GM23338 (cell line): ENCODE data around the gene CBLN3.

Experiments used
- CTCF ChIP-seq, 2 experiments: fragments of 200-600 bp in 1 of 2; sonication (generic) in 1 of 2; conservative IDR thresholded peaks; 2 replicates each; pipeline versions ENCODE4 v1.5.1 to v1.6.1; 2016 to 2017; ENCODE audit warnings: antibody characterized with exemption in 2 of 2, low read depth in 2 of 2, mild to moderate bottlenecking in 2 of 2, moderate library complexity in 1 of 2
- EZH2 ChIP-seq: fragments of 200-600 bp; sonication (generic); IDR thresholded peaks from one replicate; pipeline ENCODE4 v1.8.0; 2017; ENCODE audit warnings: antibody characterized with exemption, mild to moderate bottlenecking, low read depth; ENCODE audit not compliant: unreplicated experiment
- EZH2phosphoT487 ChIP-seq: fragments of 200-600 bp; sonication (generic); IDR thresholded peaks from one replicate; pipeline ENCODE4 v1.8.1; 2018; ENCODE audit warnings: antibody characterized with exemption; ENCODE audit not compliant: unreplicated experiment
- POLR2AphosphoS5 ChIP-seq: IDR thresholded peaks from 2 replicates; pipeline ENCODE4 v1.6.1; 2016; ENCODE audit warnings: antibody characterized with exemption, low read depth
- REST ChIP-seq: IDR thresholded peaks from one replicate; pipeline ENCODE4 v1.6.1; 2018; ENCODE audit warnings: antibody characterized with exemption; ENCODE audit not compliant: unreplicated experiment

- TF ChIP-seq EZH2phosphoT487 (no peak), CTCF (conservative IDR thresholded peaks at IDR 0.05; ENCODE audit: low read depth in 2 of 2) (no peak), EZH2 (no peak), REST (no peak), POLR2AphosphoS5 (no peak)
These were observed 1.6 kb downstream of the CBLN3 start for GRCh38 chr14:24427537-24428508.
